GM15510 (cell line): Measurements from ENCODE around the gene PCDHGA1.
"Not testable (repeated sequence)": the region's sequence is repeated elsewhere in the genome, so short reads cannot be mapped to it uniquely, and the experiment has no call there.

Experiments
- POLR2A ChIP-seq: IDR thresholded peaks from 3 replicates; pipeline ENCODE4 v1.6.1; 2011; ENCODE audit warnings: borderline replicate concordance; ENCODE audit not compliant: insufficient read length; ENCODE audit errors: extremely low read depth

PCDHGA1 gene

DNA sequence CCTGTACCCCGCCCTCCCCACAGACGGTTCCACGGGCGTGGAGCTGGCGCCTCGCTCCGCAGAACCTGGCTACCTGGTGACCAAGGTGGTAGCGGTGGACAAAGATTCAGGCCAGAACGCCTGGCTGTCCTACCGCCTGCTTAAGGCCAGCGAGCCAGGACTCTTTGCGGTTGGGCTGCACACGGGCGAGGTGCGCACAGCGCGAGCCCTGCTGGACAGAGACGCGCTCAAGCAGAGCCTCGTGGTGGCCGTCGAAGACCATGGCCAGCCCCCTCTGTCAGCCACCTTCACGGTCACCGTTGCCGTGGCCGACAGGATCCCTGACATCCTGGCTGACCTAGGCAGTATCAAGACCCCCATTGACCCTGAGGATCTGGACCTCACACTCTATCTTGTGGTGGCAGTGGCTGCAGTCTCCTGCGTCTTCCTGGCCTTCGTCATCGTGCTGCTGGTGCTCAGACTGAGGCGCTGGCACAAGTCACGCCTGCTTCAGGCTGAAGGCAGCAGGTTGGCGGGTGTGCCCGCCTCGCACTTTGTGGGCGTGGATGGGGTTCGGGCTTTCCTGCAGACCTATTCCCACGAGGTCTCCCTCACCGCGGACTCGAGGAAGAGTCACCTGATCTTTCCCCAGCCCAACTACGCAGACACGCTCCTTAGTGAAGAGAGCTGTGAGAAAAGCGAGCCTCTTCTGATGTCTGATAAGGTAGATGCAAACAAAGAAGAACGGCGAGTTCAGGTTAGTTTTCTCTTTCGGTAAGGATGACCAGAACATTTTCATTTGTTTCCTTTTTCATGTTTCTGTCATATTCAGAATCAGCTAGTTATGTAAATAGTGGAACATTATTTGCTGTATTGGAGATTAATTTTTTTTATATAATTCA is 35.9 kb downstream of the PCDHGA1 start:
- TF ChIP-seq POLR2A: no peak

DNA sequence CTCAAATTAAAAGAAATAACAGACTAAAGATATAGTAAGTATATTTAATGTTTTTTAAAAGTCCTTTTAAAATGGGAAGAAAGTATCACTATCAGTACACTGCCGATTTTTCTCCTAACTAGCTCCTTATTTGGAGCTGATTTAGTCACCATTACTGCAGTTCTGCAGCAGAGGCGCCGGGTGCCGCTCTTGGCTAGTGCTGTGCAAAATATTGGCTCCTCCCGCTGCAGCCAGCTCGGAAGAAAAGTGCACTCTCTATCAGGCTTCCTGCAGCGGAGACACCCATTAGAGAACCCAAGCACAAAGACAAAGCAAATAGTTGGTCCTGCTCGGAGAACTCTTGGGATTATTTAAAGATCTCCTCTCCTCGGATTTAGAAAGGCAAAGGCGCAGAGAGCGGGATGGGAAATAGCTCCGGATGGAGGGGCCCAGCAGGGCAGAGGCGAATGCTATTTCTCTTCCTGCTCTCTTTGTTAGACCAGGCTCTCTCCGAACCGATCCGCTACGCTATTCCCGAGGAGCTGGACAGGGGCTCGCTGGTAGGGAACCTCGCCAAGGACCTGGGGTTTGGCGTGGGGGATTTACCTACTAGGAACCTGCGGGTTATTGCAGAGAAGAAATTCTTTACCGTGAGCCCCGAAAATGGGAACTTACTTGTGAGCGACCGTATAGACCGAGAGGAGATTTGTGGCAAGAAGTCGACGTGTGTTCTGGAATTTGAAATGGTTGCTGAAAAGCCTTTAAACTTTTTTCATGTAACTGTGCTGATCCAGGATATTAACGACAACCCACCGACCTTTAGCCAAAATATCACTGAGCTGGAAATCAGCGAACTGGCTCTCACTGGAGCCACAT is 39.9 kb downstream of the PCDHGA1 start, which contains the start of gene PCDHGB3:
TSS of gene PCDHGB3 (plus strand) at position 249 of the 855 bp plus-strand sequence. CDS start at position 402, 153 bp downstream.
- no peak for TF ChIP-seq POLR2A

DNA sequence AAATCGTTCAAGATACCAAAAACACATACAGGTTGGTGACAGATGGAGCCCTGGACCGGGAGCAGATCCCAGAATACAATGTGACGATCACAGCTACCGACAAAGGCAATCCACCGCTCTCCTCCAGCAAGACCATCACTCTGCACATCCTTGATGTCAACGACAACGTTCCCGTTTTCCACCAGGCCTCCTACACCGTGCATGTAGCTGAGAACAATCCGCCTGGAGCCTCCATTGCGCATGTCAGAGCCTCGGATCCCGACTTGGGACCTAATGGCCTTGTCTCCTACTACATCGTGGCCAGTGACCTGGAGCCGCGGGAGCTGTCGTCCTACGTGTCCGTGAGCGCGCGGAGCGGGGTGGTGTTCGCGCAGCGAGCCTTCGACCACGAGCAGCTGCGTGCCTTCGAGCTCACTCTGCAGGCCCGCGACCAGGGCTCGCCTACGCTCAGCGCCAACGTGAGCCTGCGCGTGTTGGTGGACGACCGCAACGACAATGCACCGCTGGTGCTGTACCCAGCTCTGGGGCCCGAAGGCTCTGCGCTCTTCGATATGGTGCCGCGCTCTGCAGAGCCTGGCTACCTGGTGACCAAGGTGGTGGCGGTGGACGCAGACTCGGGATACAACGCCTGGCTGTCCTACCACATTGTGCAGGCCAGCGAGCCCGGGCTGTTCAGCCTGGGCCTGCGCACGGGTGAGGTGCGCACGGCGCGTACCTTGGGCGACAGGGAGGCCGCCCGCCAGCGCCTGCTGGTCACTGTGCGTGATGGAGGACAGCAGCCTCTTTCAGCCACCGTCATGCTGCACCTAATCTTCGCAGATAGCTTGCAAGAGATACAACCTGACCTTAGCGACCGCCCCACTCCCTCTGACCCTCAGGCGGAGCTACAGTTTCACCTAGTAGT is 41.5 kb downstream of the PCDHGA1 start:
- no peak for TF ChIP-seq POLR2A

DNA sequence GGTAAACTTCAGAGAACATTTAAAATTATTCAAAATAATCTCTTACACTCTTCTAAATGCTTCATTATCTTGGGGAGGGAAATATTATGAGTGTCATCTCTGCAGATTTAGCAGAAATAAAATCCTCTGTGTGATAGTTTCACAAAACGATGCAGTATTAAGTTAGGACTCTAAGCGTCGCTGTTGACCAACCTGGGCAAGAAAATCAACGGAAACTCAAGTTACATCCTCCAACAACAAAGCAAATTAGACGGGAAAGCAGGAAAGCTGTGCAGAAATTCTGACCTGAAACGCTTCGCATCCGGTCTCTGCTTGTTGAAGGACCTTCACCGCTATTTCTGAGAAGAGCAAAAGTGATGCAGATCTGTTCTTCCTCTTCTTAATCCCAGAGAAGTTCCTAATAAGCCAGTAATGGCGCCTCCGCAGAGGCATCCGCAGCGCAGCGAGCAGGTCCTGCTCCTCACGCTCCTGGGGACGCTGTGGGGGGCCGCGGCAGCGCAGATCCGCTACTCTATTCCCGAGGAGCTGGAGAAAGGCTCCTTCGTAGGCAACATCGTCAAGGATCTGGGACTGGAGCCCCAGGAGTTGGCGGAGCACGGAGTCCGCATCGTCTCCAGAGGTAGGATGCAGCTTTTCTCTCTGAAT is 43.5 kb downstream of the PCDHGA1 start, which contains the start of gene PCDHGA6:
TSS of gene PCDHGA6 (plus strand) at position 219 of the 645 bp plus-strand sequence. CDS start at position 412, 193 bp downstream.
- no peak for TF ChIP-seq POLR2A

DNA sequence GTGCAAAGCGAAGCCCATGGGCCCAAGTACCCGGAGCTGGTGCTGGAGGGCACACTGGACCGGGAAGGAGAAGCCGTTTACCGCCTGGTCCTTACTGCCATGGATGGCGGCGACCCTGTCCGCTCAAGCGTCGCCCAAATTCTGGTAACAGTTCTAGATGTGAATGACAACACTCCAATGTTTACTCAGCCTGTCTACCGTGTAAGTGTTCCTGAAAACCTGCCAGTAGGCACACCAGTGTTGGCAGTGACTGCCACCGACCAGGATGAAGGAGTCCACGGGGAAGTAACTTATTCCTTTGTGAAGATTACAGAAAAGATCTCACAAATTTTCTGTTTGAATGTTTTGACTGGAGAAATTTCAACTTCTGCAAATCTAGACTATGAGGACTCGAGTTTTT is 44.3 kb downstream of the PCDHGA1 start:
- no peak for TF ChIP-seq POLR2A

DNA sequence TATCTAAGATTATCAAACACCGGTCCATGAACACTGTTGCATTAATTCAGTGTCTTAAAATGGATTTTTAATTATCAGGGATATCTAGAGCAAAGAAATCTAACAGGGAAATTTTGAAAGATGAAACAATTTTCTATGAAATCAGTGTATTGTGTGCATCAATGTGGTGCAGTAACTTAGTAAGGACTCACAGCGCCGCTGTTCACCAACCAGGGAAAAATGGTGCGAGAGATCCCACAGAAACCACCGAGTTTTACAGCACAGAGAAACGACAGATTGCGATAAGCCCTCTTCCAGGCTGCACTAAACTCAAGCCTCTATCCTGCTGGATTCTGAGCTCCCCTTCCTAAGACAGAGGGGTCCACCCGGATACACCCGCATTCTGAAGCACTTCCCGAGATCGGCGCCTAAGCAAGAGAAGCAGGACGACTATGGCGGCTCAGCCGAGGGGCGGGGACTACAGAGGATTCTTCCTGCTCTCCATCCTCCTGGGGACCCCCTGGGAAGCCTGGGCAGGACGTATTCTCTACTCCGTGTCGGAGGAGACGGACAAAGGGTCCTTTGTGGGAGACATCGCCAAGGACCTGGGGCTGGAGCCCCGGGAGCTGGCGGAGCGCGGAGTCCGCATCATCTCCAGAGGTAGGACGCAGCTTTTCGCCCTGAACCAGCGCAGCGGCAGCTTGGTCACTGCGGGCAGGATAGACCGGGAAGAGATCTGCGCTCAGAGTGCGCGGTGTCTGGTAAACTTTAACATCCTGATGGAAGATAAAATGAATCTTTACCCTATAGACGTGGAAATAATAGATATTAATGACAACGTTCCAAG is 52.4 kb downstream of the PCDHGA1 start, which contains the start of gene PCDHGA7:
TSS of gene PCDHGA7 (plus strand) at position 274 of the 826 bp plus-strand sequence. CDS start at position 432, 158 bp downstream.
- no peak for TF ChIP-seq POLR2A

DNA sequence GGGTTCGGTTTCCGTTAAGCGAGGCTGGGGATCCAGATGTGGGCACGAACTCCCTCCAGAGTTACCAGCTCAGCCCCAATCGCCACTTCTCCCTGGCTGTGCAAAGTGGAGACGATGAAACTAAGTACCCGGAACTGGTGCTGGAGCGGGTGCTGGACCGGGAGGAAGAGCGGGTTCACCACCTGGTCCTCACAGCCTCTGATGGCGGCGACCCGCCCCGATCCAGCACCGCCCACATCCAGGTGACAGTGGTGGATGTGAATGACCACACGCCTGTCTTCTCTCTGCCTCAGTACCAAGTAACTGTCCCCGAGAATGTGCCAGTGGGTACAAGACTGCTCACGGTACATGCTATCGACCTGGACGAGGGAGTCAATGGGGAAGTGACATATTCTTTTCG is 53.0 kb downstream of the PCDHGA1 start:
- TF ChIP-seq POLR2A: no peak

DNA sequence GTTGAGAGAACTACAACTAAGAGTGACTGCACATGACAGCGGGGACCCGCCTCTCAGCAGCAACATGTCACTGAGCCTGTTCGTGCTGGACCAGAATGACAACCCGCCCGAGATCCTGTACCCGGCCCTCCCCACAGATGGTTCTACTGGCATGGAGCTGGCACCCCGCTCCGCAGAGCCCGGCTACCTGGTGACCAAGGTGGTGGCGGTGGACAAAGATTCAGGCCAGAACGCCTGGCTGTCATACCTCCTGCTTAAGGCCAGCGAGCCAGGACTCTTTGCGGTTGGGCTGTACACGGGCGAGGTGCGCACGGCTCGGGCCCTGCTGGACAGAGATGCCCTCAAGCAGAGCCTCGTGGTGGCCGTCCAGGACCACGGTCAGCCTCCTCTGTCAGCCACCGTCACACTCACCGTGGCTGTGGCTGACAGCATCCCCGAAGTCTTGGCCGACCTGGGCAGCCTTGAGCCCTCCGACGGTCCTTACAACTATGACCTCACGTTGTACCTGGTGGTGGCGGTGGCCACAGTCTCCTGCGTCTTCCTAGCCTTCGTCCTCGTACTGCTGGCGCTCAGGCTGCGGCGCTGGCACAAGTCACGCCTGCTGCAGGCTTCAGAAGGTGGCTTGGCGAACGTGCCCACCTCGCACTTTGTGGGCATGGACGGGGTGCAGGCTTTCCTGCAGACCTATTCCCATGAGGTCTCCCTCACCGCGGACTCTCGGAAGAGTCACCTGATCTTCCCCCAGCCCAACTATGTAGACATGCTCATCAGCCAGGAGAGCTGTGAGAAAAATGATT is 54.4 kb downstream of the PCDHGA1 start:
- no peak for TF ChIP-seq POLR2A

DNA sequence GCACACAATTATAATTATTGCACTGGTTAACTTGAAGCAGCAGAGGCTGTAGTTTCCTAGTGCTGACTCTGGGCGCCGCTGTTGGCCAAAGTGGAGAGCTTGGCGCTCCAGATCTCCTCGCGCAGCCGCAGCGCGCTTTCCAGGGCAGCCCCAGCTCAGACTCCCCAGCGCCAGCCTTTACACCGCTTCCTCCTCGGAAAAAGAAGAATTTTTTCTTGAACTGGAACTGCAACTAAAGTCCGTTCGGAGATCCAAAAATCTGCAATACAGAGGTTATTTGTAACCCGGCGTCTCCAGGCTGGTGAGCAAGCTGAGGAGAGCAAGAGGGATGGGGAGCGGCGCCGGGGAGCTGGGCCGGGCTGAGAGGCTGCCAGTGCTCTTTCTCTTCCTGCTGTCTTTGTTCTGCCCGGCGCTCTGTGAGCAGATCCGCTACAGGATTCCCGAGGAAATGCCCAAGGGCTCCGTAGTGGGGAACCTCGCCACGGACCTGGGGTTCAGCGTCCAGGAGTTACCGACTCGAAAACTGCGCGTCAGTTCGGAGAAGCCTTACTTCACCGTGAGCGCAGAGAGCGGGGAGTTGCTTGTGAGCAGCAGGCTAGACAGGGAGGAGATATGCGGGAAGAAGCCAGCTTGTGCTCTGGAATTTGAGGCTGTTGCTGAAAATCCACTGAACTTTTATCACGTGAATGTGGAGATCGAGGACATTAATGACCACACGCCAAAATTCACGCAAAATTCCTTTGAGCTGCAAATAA is 57.4 kb downstream of the PCDHGA1 start, which contains the start of gene PCDHGB4:
TSS of gene PCDHGB4 (plus strand) at position 142 of the 755 bp plus-strand sequence. CDS start at position 329, 187 bp downstream.
- TF ChIP-seq POLR2A: not testable (repeated sequence)

DNA sequence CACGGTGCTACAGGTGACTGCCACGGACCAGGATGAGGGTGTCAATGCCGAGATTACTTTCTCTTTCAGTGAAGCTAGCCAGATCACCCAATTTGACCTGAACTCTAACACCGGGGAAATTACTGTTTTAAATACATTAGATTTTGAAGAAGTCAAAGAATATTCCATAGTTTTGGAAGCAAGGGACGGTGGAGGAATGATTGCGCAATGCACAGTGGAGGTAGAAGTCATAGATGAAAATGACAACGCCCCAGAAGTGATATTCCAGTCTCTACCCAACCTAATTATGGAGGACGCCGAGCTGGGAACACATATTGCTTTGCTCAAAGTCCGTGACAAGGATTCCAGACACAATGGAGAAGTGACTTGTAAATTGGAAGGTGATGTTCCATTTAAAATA is 58.3 kb downstream of the PCDHGA1 start:
- no peak for TF ChIP-seq POLR2A
